DND-41 (cell line): ENCODE results near the gene PLK4.
"Not testable (repeated sequence)": the region's sequence is repeated elsewhere in the genome, so short reads cannot be mapped to it uniquely, and the experiment has no call there.

ENCODE experiments used
- ATAC-seq: fragments of 200-7000 bp; cut with Tn5 transposase; 3 replicates; pipeline ENCODE4 v1.9.1; 2021; ENCODE audit warnings: low read depth; ENCODE audit not compliant: insufficient read depth
- DNase-seq: peaks from one replicate; pipeline ENCODE4 v3.0.0-alpha.2; 2020
- H2AFZ ChIP-seq: 2 replicates; pipeline ENCODE4 v1.6.0; 2012; ENCODE audit warnings: low read depth, low read length
- H3K27ac ChIP-seq: 2 replicates; pipeline ENCODE4 v1.5.1; 2012; ENCODE audit warnings: low read length, inconsistent platforms
- H3K27me3 ChIP-seq: fragments of 200-600 bp; sonication (generic); 2 replicates; pipeline ENCODE4 v1.6.0; 2012; ENCODE audit warnings: low read length, mild to moderate bottlenecking, inconsistent platforms; ENCODE audit not compliant: insufficient read depth, poor library complexity
- H3K36me3 ChIP-seq: 2 replicates; pipeline ENCODE4 v1.5.1; 2012; ENCODE audit warnings: low read length, inconsistent platforms; ENCODE audit not compliant: insufficient read depth
- H3K4me1 ChIP-seq: 2 replicates; pipeline ENCODE4 v1.5.1; 2012; ENCODE audit warnings: mild to moderate bottlenecking, low read length; ENCODE audit not compliant: insufficient read depth
- H3K4me2 ChIP-seq: 2 replicates; pipeline ENCODE4 v1.6.0; 2012; ENCODE audit warnings: mild to moderate bottlenecking, moderate library complexity, low read length, inconsistent platforms; ENCODE audit not compliant: insufficient read depth
- H3K4me3 ChIP-seq, 2 experiments: fragments of 200-600 bp in 1 of 2; shearing (Covaris generic) in 1 of 2; 2 replicates each; pipeline ENCODE4 v1.5.1; 2012 to 2016; ENCODE audit warnings: inconsistent platforms in 2 of 2, low read length in 2 of 2, mild to moderate bottlenecking in 2 of 2, low read depth in 1 of 2, moderate library complexity in 1 of 2
- H3K79me2 ChIP-seq: 2 replicates; pipeline ENCODE4 v1.6.0; 2012; ENCODE audit warnings: low read length, inconsistent platforms; ENCODE audit not compliant: insufficient read depth
- H3K9ac ChIP-seq: 2 replicates; pipeline ENCODE4 v1.6.0; 2012; ENCODE audit warnings: low read depth, mild to moderate bottlenecking, inconsistent platforms, low read length, moderate library complexity
- H3K9me3 ChIP-seq: 2 replicates; pipeline ENCODE4 v1.5.1; 2012; ENCODE audit warnings: low read length, moderate library complexity, mild to moderate bottlenecking, inconsistent platforms; ENCODE audit not compliant: insufficient read depth, severe bottlenecking
- H4K20me1 ChIP-seq: 2 replicates; pipeline ENCODE4 v1.6.0; 2012; ENCODE audit warnings: low read length; ENCODE audit not compliant: insufficient read depth
- CTCF ChIP-seq: IDR thresholded peaks from 2 replicates; pipeline ENCODE4 v1.5.1; 2012; ENCODE audit warnings: borderline replicate concordance, low read length, moderate library complexity, mild to moderate bottlenecking; ENCODE audit not compliant: poor library complexity, severe bottlenecking; ENCODE audit errors: extremely low read depth
- EZH2 ChIP-seq: IDR thresholded peaks from 3 replicates; pipeline ENCODE4 v1.6.1; 2012; ENCODE audit warnings: borderline replicate concordance, low read depth, mild to moderate bottlenecking, moderate library complexity, low read length, inconsistent platforms; ENCODE audit not compliant: severe bottlenecking

Gene PLK4

GRCh38 chr4:127916512-127916911 is 35.8 kb downstream of the PLK4 start:
- Histone ChIP-seq H3K9ac (no peak overlapping the region), H3K27me3 (no peaks in the 10 kb centered on the region), H3K9me3 (no peaks in the 10 kb centered on the region), H4K20me1 (no peaks in the 10 kb centered on the region), H3K27ac (no peak overlapping the region), H2AFZ (no peak overlapping the region), H3K79me2 (no peaks in the 10 kb centered on the region), H3K4me2 (no peak overlapping the region), H3K36me3 (peaks cover 19% of the 10 kb centered on the region), H3K4me3 (no peak overlapping the region), H3K4me1 (no peaks in the 10 kb centered on the region)
- no peak for ATAC-seq
- TF ChIP-seq CTCF (no peak), EZH2 (no peak)
- no peak for DNase-seq

- Histone ChIP-seq H3K36me3 (peaks cover 25% of the 10 kb centered on the region), H3K9me3 (no peaks in the 10 kb centered on the region), H3K27me3 (no peaks in the 10 kb centered on the region), H3K4me2 (no peak overlapping the region), H3K4me1 (no peaks in the 10 kb centered on the region), H3K27ac (no peak overlapping the region), H3K4me3 (no peak overlapping the region), H2AFZ (no peak overlapping the region), H4K20me1 (no peaks in the 10 kb centered on the region), H3K79me2 (no peaks in the 10 kb centered on the region), H3K9ac (no peak overlapping the region)
- TF ChIP-seq CTCF (no peak), EZH2 (no peak)
- ATAC-seq (no peak), DNase-seq (no peak)
These were observed 36.5 kb downstream of the PLK4 start for GRCh38 chr4:127917151-127917550.

- H3K79me2 ChIP-seq, result no peaks in the 10 kb centered on the region
- ATAC-seq, result no peak
- H3K36me3 ChIP-seq, result peaks cover 25% of the 10 kb centered on the region
- no peak for DNase-seq
- H3K9me3 ChIP-seq, result no peaks in the 10 kb centered on the region
- no peaks in the 10 kb centered on the region for H3K4me1 ChIP-seq
- H3K4me3 ChIP-seq, result no peak overlapping the region
- H2AFZ ChIP-seq, result no peak overlapping the region
- no peak overlapping the region for H3K4me2 ChIP-seq
- no peak overlapping the region for H3K27ac ChIP-seq
- no peaks in the 10 kb centered on the region for H3K27me3 ChIP-seq
- H3K9ac ChIP-seq, result no peak overlapping the region
- TF ChIP-seq CTCF, result no peak
- TF ChIP-seq EZH2, result no peak
- H4K20me1 ChIP-seq, result no peaks in the 10 kb centered on the region
These were observed 39.8 kb downstream of the PLK4 start for GRCh38 chr4:127920521-127920920.

- no peak overlapping the region for H3K27ac ChIP-seq
- H3K4me1 ChIP-seq, result no peaks in the 10 kb centered on the region
- no peak for TF ChIP-seq EZH2
- TF ChIP-seq CTCF, result no peak
- H3K9ac ChIP-seq, result no peak overlapping the region
- H3K36me3 ChIP-seq, result peaks cover 32% of the 10 kb centered on the region
- DNase-seq (no peak), ATAC-seq (no peak)
- no peak overlapping the region for H3K4me2 ChIP-seq
- H4K20me1 ChIP-seq, result no peaks in the 10 kb centered on the region
- H2AFZ ChIP-seq, result no peak overlapping the region
- no peaks in the 10 kb centered on the region for H3K9me3 ChIP-seq
- no peak overlapping the region for H3K4me3 ChIP-seq
- no peaks in the 10 kb centered on the region for H3K79me2 ChIP-seq
- no peaks in the 10 kb centered on the region for H3K27me3 ChIP-seq
These were observed 41.5 kb downstream of the PLK4 start for GRCh38 chr4:127922226-127922625.

- H3K9ac ChIP-seq, result not testable (repeated sequence)
These were observed 45.0 kb downstream of the PLK4 start for GRCh38 chr4:127925720-127926119.

More at GRCh38 chr4:127925720-127926119, 45.0 kb downstream of the PLK4 start:
- H2AFZ ChIP-seq, H3K9me3 ChIP-seq, ATAC-seq, H3K27me3 ChIP-seq, H4K20me1 ChIP-seq, H3K4me1 ChIP-seq, H3K4me2 ChIP-seq, DNase-seq, H3K27ac ChIP-seq, H3K4me3 ChIP-seq, H3K79me2 ChIP-seq: not testable (repeated sequence)
- H3K36me3 ChIP-seq, result peaks cover 38% of the 10 kb centered on the region
